IPS-18a (cell line): ENCODE measurements around the gene CTAGE1.
"Not testable (repeated sequence)": the region's sequence is repeated elsewhere in the genome, so short reads cannot be mapped to it uniquely, and the experiment has no call there.

Experiments
- H3K27ac ChIP-seq: one replicate; pipeline ENCODE4 v1.5.1; 2013; ENCODE audit warnings: low read length
- H3K27me3 ChIP-seq: one replicate; pipeline ENCODE4 v1.6.1; 2013; ENCODE audit warnings: mild to moderate bottlenecking, low read length; ENCODE audit not compliant: control insufficient read depth, insufficient read depth
- H3K36me3 ChIP-seq: one replicate; pipeline ENCODE4 v1.6.1; 2013; ENCODE audit warnings: low read depth, low read length; ENCODE audit not compliant: control insufficient read depth
- H3K4me1 ChIP-seq: one replicate; pipeline ENCODE4 v1.6.1; 2013; ENCODE audit warnings: low read depth, low read length; ENCODE audit not compliant: control insufficient read depth
- H3K4me3 ChIP-seq: one replicate; pipeline ENCODE4 v1.5.1; 2013; ENCODE audit warnings: low read length
- H3K9ac ChIP-seq: one replicate; pipeline ENCODE4 v1.6.1; 2013; ENCODE audit warnings: mild to moderate bottlenecking, low read length, moderate library complexity
- H3K9me3 ChIP-seq: one replicate; pipeline ENCODE4 v1.6.1; 2013; ENCODE audit warnings: low read depth, low read length; ENCODE audit not compliant: control insufficient read depth

The CTAGE1 gene

GRCh38 chr18:22452226-22452668 is 34.5 kb upstream of the CTAGE1 start:
- Histone ChIP-seq H3K9me3 (peaks cover 5% of the 10 kb centered on the region), H3K27ac (no peak overlapping the region), H3K27me3 (no peaks in the 10 kb centered on the region), H3K4me3 (peak overlapping the region; percentile 31), H3K4me1 (peaks cover 3% of the 10 kb centered on the region), H3K9ac (no peak overlapping the region), H3K36me3 (no peaks in the 10 kb centered on the region)

GRCh38 chr18:22451796-22452195 is 34.1 kb upstream of the CTAGE1 start:
- Histone ChIP-seq H3K27ac (no peak overlapping the region), H3K36me3 (no peaks in the 10 kb centered on the region), H3K9ac (no peak overlapping the region), H3K4me1 (peaks cover 3% of the 10 kb centered on the region), H3K27me3 (no peaks in the 10 kb centered on the region), H3K4me3 (peak overlapping the region; percentile 31), H3K9me3 (peaks cover 5% of the 10 kb centered on the region)

GRCh38 chr18:22450766-22451165 is 33.1 kb upstream of the CTAGE1 start:
- H3K27ac ChIP-seq, H3K27me3 ChIP-seq, H3K4me1 ChIP-seq, H3K9ac ChIP-seq, H3K36me3 ChIP-seq, H3K9me3 ChIP-seq, H3K4me3 ChIP-seq: not testable (repeated sequence)

- not testable (repeated sequence) for H3K9ac ChIP-seq, H3K36me3 ChIP-seq, H3K27ac ChIP-seq, H3K4me3 ChIP-seq, H3K27me3 ChIP-seq, H3K9me3 ChIP-seq, H3K4me1 ChIP-seq
Observed at GRCh38 chr18:22450318-22450717, 32.6 kb upstream of the CTAGE1 start.

GRCh38 chr18:22449753-22450152 is 32.0 kb upstream of the CTAGE1 start:
- H3K27ac ChIP-seq, H3K27me3 ChIP-seq, H3K9ac ChIP-seq, H3K9me3 ChIP-seq, H3K4me1 ChIP-seq, H3K4me3 ChIP-seq, H3K36me3 ChIP-seq: not testable (repeated sequence)

- Histone ChIP-seq H3K27ac (no peak overlapping the region), H3K27me3 (no peaks in the 10 kb centered on the region), H3K4me3 (no peak overlapping the region), H3K4me1 (peaks cover 3% of the 10 kb centered on the region), H3K9ac (no peak overlapping the region), H3K36me3 (no peaks in the 10 kb centered on the region), H3K9me3 (peaks cover 5% of the 10 kb centered on the region)
Observed at GRCh38 chr18:22448238-22448637, 30.5 kb upstream of the CTAGE1 start.

- Histone ChIP-seq H3K36me3 (no peaks in the 10 kb centered on the region), H3K4me1 (peaks cover 3% of the 10 kb centered on the region), H3K27me3 (no peaks in the 10 kb centered on the region), H3K9me3 (peaks cover 5% of the 10 kb centered on the region), H3K4me3 (no peak overlapping the region), H3K27ac (no peak overlapping the region), H3K9ac (no peak overlapping the region)
Observed at GRCh38 chr18:22447792-22448191, 30.1 kb upstream of the CTAGE1 start.

GRCh38 chr18:22446911-22447310 is 29.2 kb upstream of the CTAGE1 start:
- peaks cover 3% of the 10 kb centered on the region for H3K4me1 ChIP-seq
- H3K27me3 ChIP-seq: no peaks in the 10 kb centered on the region
- no peaks in the 10 kb centered on the region for H3K36me3 ChIP-seq
- H3K9me3 ChIP-seq: peaks cover 5% of the 10 kb centered on the region
- H3K4me3 ChIP-seq: no peak overlapping the region
- no peak overlapping the region for H3K27ac ChIP-seq
- H3K9ac ChIP-seq: no peak overlapping the region

- Histone ChIP-seq H3K36me3 (no peaks in the 10 kb centered on the region), H3K9me3 (peaks cover 5% of the 10 kb centered on the region), H3K9ac (no peak overlapping the region), H3K27ac (no peak overlapping the region), H3K4me1 (no peaks in the 10 kb centered on the region), H3K27me3 (no peaks in the 10 kb centered on the region), H3K4me3 (no peak overlapping the region)
Observed at GRCh38 chr18:22446325-22446724, 28.6 kb upstream of the CTAGE1 start.

- H3K9me3 ChIP-seq: no peaks in the 10 kb centered on the region
Observed at GRCh38 chr18:22441638-22442037, 23.9 kb upstream of the CTAGE1 start.

GRCh38 chr18:22439447-22439846 is 21.7 kb upstream of the CTAGE1 start:
- no peaks in the 10 kb centered on the region for H3K27me3 ChIP-seq
- H3K9me3 ChIP-seq: no peaks in the 10 kb centered on the region
- no peak overlapping the region for H3K9ac ChIP-seq
- no peak overlapping the region for H3K27ac ChIP-seq
- no peaks in the 10 kb centered on the region for H3K36me3 ChIP-seq
- no peaks in the 10 kb centered on the region for H3K4me1 ChIP-seq
- no peak overlapping the region for H3K4me3 ChIP-seq

More at GRCh38 chr18:22441638-22442037, 23.9 kb upstream of the CTAGE1 start:
- Histone ChIP-seq H3K4me1 (no peaks in the 10 kb centered on the region), H3K36me3 (no peaks in the 10 kb centered on the region), H3K4me3 (no peak overlapping the region), H3K9ac (no peak overlapping the region), H3K27me3 (no peaks in the 10 kb centered on the region), H3K27ac (no peak overlapping the region)

GRCh38 chr18:22436136-22436535 is 18.4 kb upstream of the CTAGE1 start:
- no peaks in the 10 kb centered on the region for H3K4me1 ChIP-seq
- H3K9ac ChIP-seq: no peak overlapping the region
- H3K9me3 ChIP-seq: no peaks in the 10 kb centered on the region
- H3K4me3 ChIP-seq: no peak overlapping the region
- no peaks in the 10 kb centered on the region for H3K36me3 ChIP-seq
- no peaks in the 10 kb centered on the region for H3K27me3 ChIP-seq
- H3K27ac ChIP-seq: no peak overlapping the region
